HepG2 (cell line): ENCODE results near the gene EEPD1. TPM values are rescaled to one million over a fixed set of nuclear protein-coding genes. Genes with fewer than 3 reads are reported as not detected.

Experiments
- DRAP1 ChIP-seq: IDR thresholded peaks from 2 replicates; pipeline ENCODE4 v1.6.1; 2016; ENCODE audit warnings: missing genetic modification reagents, missing compliant biosample characterization
- FOXK2 ChIP-seq: fragments of 450-650 bp; IDR thresholded peaks from 2 replicates; pipeline ENCODE4 v1.6.1; 2016
- HNRNPK ChIP-seq: fragments of 200-400 bp; formaldehyde crosslinking; IDR thresholded peaks from 2 replicates; pipeline ENCODE4 v1.6.1; 2018; ENCODE audit warnings: low read length, low read depth, moderate library complexity, mild to moderate bottlenecking; ENCODE audit not compliant: poor library complexity, severe bottlenecking
- KLF13 ChIP-seq: sonication (generic); formaldehyde crosslinking; IDR thresholded peaks from 2 replicates; pipeline ENCODE4 v1.4.0; 2020; ENCODE audit warnings: mild to moderate bottlenecking, missing genetic modification reagents
- MAFK ChIP-seq, 2 experiments: IDR thresholded peaks in 1 of 2; conservative IDR thresholded peaks in 1 of 2; 2 replicates each; pipeline ENCODE4 v1.6.1; 2011; ENCODE audit warnings: improper control_type of control experiment in 2 of 2, low read length in 2 of 2
- NBN ChIP-seq: fragments of 450-650 bp; conservative IDR thresholded peaks from 2 replicates; pipeline ENCODE4 v1.6.1; 2017
- ONECUT2 ChIP-seq: sonication (generic); formaldehyde crosslinking; IDR thresholded peaks from 2 replicates; pipeline ENCODE4 v1.4.0; 2020; ENCODE audit warnings: missing genetic modification reagents
- POLR2AphosphoS5 ChIP-seq: IDR thresholded peaks from 2 replicates; pipeline ENCODE4 v1.6.1; 2012; ENCODE audit warnings: low read depth, low read length
- SAFB2 ChIP-seq: sonication (generic); formaldehyde crosslinking; IDR thresholded peaks from 2 replicates; pipeline ENCODE4 v1.5.1; 2020; ENCODE audit warnings: missing genetic modification reagents, low read depth, mild to moderate bottlenecking, borderline replicate concordance
- SAP130 ChIP-seq: IDR thresholded peaks from 2 replicates; pipeline ENCODE4 v1.6.1; 2016; ENCODE audit warnings: low read depth
- TAF15 ChIP-seq: fragments of 200-400 bp; formaldehyde crosslinking; IDR thresholded peaks from one replicate; pipeline ENCODE4 v1.6.1; 2018; ENCODE audit warnings: mild to moderate bottlenecking, low read depth, low read length; ENCODE audit not compliant: poor library complexity, severe bottlenecking
- TEF ChIP-seq: sonication (generic); formaldehyde crosslinking; IDR thresholded peaks from 2 replicates; pipeline ENCODE4 v1.5.0; 2020; ENCODE audit warnings: missing genetic modification reagents
- TFAP4 ChIP-seq: sonication (generic); IDR thresholded peaks from 2 replicates; pipeline ENCODE4 v1.6.1; 2016; ENCODE audit warnings: low read depth, borderline replicate concordance
- ZHX1 ChIP-seq: sonication (generic); formaldehyde crosslinking; IDR thresholded peaks from 2 replicates; pipeline ENCODE4 v1.8.1; 2022; ENCODE audit warnings: low read depth, mild to moderate bottlenecking, missing genetic modification reagents
- ZKSCAN5 ChIP-seq: sonication (generic); formaldehyde crosslinking; IDR thresholded peaks from 2 replicates; pipeline ENCODE4 v1.5.1; 2020; ENCODE audit warnings: mild to moderate bottlenecking, missing genetic modification reagents
- ZNF512 ChIP-seq: sonication (generic); formaldehyde crosslinking; IDR thresholded peaks from 2 replicates; pipeline ENCODE4 v1.4.0; 2020; ENCODE audit warnings: mild to moderate bottlenecking, missing genetic modification reagents
- ZNF564 ChIP-seq: sonication (generic); formaldehyde crosslinking; IDR thresholded peaks from 2 replicates; pipeline ENCODE4 v1.8.1; 2023; ENCODE audit warnings: mild to moderate bottlenecking, missing genetic modification reagents
- ZNF639 ChIP-seq: conservative IDR thresholded peaks from 2 replicates; pipeline ENCODE4 v1.6.1; 2018; ENCODE audit warnings: missing genetic modification reagents
- ZSCAN9 ChIP-seq: IDR thresholded peaks from 2 replicates; pipeline ENCODE4 v1.6.1; 2016; ENCODE audit warnings: borderline replicate concordance
- polyA plus RNA-seq, 8 experiments: library from polyadenylated mRNA; depleted of rRNA in 3 of 8; stranded (reverse) in 7 of 8; unstranded in 1 of 8; fragments of >200 nt; fragmentation: Illumina TruSeq in 4 of 8; extraction: Trizol in 4 of 8; gene quantifications; 2 replicates each; pipeline versions ENCODE4 v1.2.1 to v1.2.3, GENCODE V29; 2011 to 2016; ENCODE audit warnings: low read depth in 4 of 8, missing spikeins in 1 of 8, mixed read lengths in 1 of 8; ENCODE audit not compliant: insufficient read depth in 1 of 8
- total RNA-seq, 5 experiments: library from RNA; depleted of rRNA; stranded (reverse); fragments of >200 nt; fragmentation: Illumina TruSeq; extraction: Trizol; gene quantifications; 2 replicates each; pipeline ENCODE4 v1.2.3, GENCODE V29; 2016; ENCODE audit warnings: low read depth in 1 of 5

EEPD1 gene
- total and polyA plus RNA-seq, 2 of the 13 experiments (the other 11 are each of a cell fraction or from before 2014, with no cell fraction given): 10.1 to 16.4 TPM

GRCh38 chr7:36291387-36292316, 138.6 kb downstream of the EEPD1 start (continued):
- TF ChIP-seq HNRNPK: no peak
- TF ChIP-seq ZKSCAN5 (CRISPR knock-in tag): no peak
- no peak for TF ChIP-seq KLF13 (CRISPR knock-in tag)
- no peak for TF ChIP-seq ZSCAN9 (CRISPR knock-in tag)
- TF ChIP-seq DRAP1: no peak
- no peak for TF ChIP-seq NBN
- TF ChIP-seq SAFB2: no peak
- peak; percentile 81 for TF ChIP-seq TFAP4
- no peak for TF ChIP-seq ZNF564
- TF ChIP-seq ONECUT2 (CRISPR knock-in tag): no peak
- no peak; the same call in none of the 2 replicates for TF ChIP-seq SAP130 (CRISPR knock-in tag)
- TF ChIP-seq FOXK2: no peak
- TF ChIP-seq POLR2AphosphoS5: no peak
- TF ChIP-seq ZNF512 (CRISPR knock-in tag): no peak
- no peak for TF ChIP-seq TAF15
- TF ChIP-seq TEF: no peak
- TF ChIP-seq ZHX1: no peak
- TF ChIP-seq ZNF639: 0 out of 2 replicates have a peak, but pooled peaks have one; percentile 27
- no peak for TF ChIP-seq MAFK (conservative IDR thresholded peaks at IDR 0.05 in 1 of 2, IDR thresholded peaks at IDR 0.05 in 1 of 2; ENCODE audit: low read length in 2 of 2)
